Occipital lobe (tissue), 2 donors: ENCODE measurements around the gene UBXN7. TPM values are rescaled to one million over a fixed set of nuclear protein-coding genes. Genes with fewer than 3 reads are reported as not detected.
"Not testable (repeated sequence)": the region's sequence is repeated elsewhere in the genome, so short reads cannot be mapped to it uniquely, and the experiment has no call there.

Experiments
- DNase-seq: peaks from one replicate; lab custom pipeline; 2025; lab: John Stamatoyannopoulos, UW
- total RNA-seq: library from RNA; depleted of rRNA; stranded (reverse); fragments of >200 nt; gene quantifications from one replicate; pipeline ENCODE4 v1.2.3, GENCODE V29; 2014

Gene UBXN7
- 65.0 TPM for total RNA-seq

- peak; percentile 93 for DNase-seq
Measured at GRCh38 chr3:196432137-196432879, at the start of gene UBXN7. UBXN7 (minus strand) TSS chr3:196432427; CDS start chr3:196432399, 28 bp downstream.

- DNase-seq, result no peak
Measured at GRCh38 chr3:196477678-196478077, 45.5 kb upstream of the UBXN7 start.

GRCh38 chr3:196472286-196472685 is 40.1 kb upstream of the UBXN7 start:
- DNase-seq, result no peak

- no peak for DNase-seq
Measured at GRCh38 chr3:196471551-196471950, 39.3 kb upstream of the UBXN7 start.

- DNase-seq, result not testable (repeated sequence)
Measured at GRCh38 chr3:196470182-196470581, 38.0 kb upstream of the UBXN7 start.

GRCh38 chr3:196463804-196464203 is 31.6 kb upstream of the UBXN7 start:
- no peak for DNase-seq

GRCh38 chr3:196463478-196463756 is 31.2 kb upstream of the UBXN7 start:
- no peak for DNase-seq

- DNase-seq, result not testable (repeated sequence)
Measured at GRCh38 chr3:196462680-196463477, 30.7 kb upstream of the UBXN7 start.

GRCh38 chr3:196458063-196458462 is 25.8 kb upstream of the UBXN7 start:
- DNase-seq, result no peak

- DNase-seq, result not testable (repeated sequence)
Measured at GRCh38 chr3:196457470-196457869, 25.2 kb upstream of the UBXN7 start.

GRCh38 chr3:196454935-196455334 is 22.7 kb upstream of the UBXN7 start:
- no peak for DNase-seq

GRCh38 chr3:196445391-196445790 is 13.2 kb upstream of the UBXN7 start:
- DNase-seq, result not testable (repeated sequence)

- no peak for DNase-seq
Measured at GRCh38 chr3:196444500-196444894, 12.3 kb upstream of the UBXN7 start.

- DNase-seq, result no peak
Measured at GRCh38 chr3:196440696-196441095, 8.5 kb upstream of the UBXN7 start.

GRCh38 chr3:196440041-196440537 is 7.9 kb upstream of the UBXN7 start:
- no peak for DNase-seq

GRCh38 chr3:196431181-196432136 is 768 bp downstream of the UBXN7 start:
- no peak for DNase-seq

- no peak for DNase-seq
Measured at GRCh38 chr3:196428041-196428440, 4.2 kb downstream of the UBXN7 start.

- DNase-seq, result not testable (repeated sequence)
Measured at GRCh38 chr3:196424421-196424820, 7.8 kb downstream of the UBXN7 start.

- no peak for DNase-seq
Measured at GRCh38 chr3:196423044-196423781, 9.0 kb downstream of the UBXN7 start.

GRCh38 chr3:196421668-196422067 is 10.6 kb downstream of the UBXN7 start:
- not testable (repeated sequence) for DNase-seq

- no peak for DNase-seq
Measured at GRCh38 chr3:196419386-196419785, 12.8 kb downstream of the UBXN7 start.
